Measurements from ENCODE around the gene CCDC34.

Gene CCDC34

GRCh38 chr11:27309046-27309445 is 54.0 kb downstream of the CCDC34 start:
- Histone ChIP-seq H3K27me3 (ENCODE audit: insufficient read depth, low read length, poor library complexity) (no peaks in the 10 kb centered on the region), H3K9ac (ENCODE audit: low read depth, low read length) (no peak overlapping the region), H2AFZ (ENCODE audit: low read depth, low read length) (no peak overlapping the region), H3K79me2 (ENCODE audit: insufficient read depth, low read length) (no peaks in the 10 kb centered on the region), H3K27ac (ENCODE audit: low read length) (no peak overlapping the region), H3K4me1 (ENCODE audit: insufficient read depth, low read length) (no peaks in the 10 kb centered on the region), H3K4me3 (ENCODE audit: low read depth in 1 of 2, low read length in 2 of 2) (no peak overlapping the region), H3K9me3 (ENCODE audit: insufficient read depth, low read length, severe bottlenecking) (peaks cover 11% of the 10 kb centered on the region), H3K36me3 (ENCODE audit: insufficient read depth, low read length) (no peaks in the 10 kb centered on the region), H4K20me1 (ENCODE audit: insufficient read depth, low read length) (no peaks in the 10 kb centered on the region), H3K4me2 (ENCODE audit: insufficient read depth, low read length) (no peak overlapping the region)
- ATAC-seq (ENCODE audit: insufficient read depth, low read depth) (no peak), DNase-seq (no peak)
- TF ChIP-seq EZH2 (IDR thresholded peaks at IDR 0.05; ENCODE audit: borderline replicate concordance, low read depth, low read length, severe bottlenecking) (no peak), CTCF (IDR thresholded peaks at IDR 0.05; ENCODE audit: borderline replicate concordance, extremely low read depth, low read length, poor library complexity, severe bottlenecking) (no peak)

- H2AFZ ChIP-seq (ENCODE audit: low read depth, low read length): no peak overlapping the region
- no peak overlapping the region for H3K9ac ChIP-seq (ENCODE audit: low read depth, low read length)
- peaks cover 11% of the 10 kb centered on the region for H3K9me3 ChIP-seq (ENCODE audit: insufficient read depth, low read length, severe bottlenecking)
- TF ChIP-seq CTCF (IDR thresholded peaks at IDR 0.05; ENCODE audit: borderline replicate concordance, extremely low read depth, low read length, poor library complexity, severe bottlenecking) (no peak), EZH2 (IDR thresholded peaks at IDR 0.05; ENCODE audit: borderline replicate concordance, low read depth, low read length, severe bottlenecking) (no peak)
- DNase-seq: no peak
- H3K4me3 ChIP-seq (ENCODE audit: low read depth in 1 of 2, low read length in 2 of 2): no peak overlapping the region
- no peaks in the 10 kb centered on the region for H4K20me1 ChIP-seq (ENCODE audit: insufficient read depth, low read length)
- H3K27ac ChIP-seq (ENCODE audit: low read length): no peak overlapping the region
- H3K27me3 ChIP-seq (ENCODE audit: insufficient read depth, low read length, poor library complexity): no peaks in the 10 kb centered on the region
- no peaks in the 10 kb centered on the region for H3K4me1 ChIP-seq (ENCODE audit: insufficient read depth, low read length)
- no peak for ATAC-seq (ENCODE audit: insufficient read depth, low read depth)
- no peaks in the 10 kb centered on the region for H3K36me3 ChIP-seq (ENCODE audit: insufficient read depth, low read length)
- no peak overlapping the region for H3K4me2 ChIP-seq (ENCODE audit: insufficient read depth, low read length)
- H3K79me2 ChIP-seq (ENCODE audit: insufficient read depth, low read length): no peaks in the 10 kb centered on the region
Measured at GRCh38 chr11:27307232-27307631, 55.8 kb downstream of the CCDC34 start.

- Histone ChIP-seq H3K4me3 (ENCODE audit: low read depth in 1 of 2, low read length in 2 of 2) (no peak overlapping the region), H3K9ac (ENCODE audit: low read depth, low read length) (no peak overlapping the region), H3K4me1 (ENCODE audit: insufficient read depth, low read length) (no peaks in the 10 kb centered on the region), H3K79me2 (ENCODE audit: insufficient read depth, low read length) (no peaks in the 10 kb centered on the region), H3K27ac (ENCODE audit: low read length) (no peak overlapping the region), H3K9me3 (ENCODE audit: insufficient read depth, low read length, severe bottlenecking) (peaks cover 11% of the 10 kb centered on the region), H4K20me1 (ENCODE audit: insufficient read depth, low read length) (no peaks in the 10 kb centered on the region), H2AFZ (ENCODE audit: low read depth, low read length) (no peak overlapping the region), H3K27me3 (ENCODE audit: insufficient read depth, low read length, poor library complexity) (no peaks in the 10 kb centered on the region), H3K36me3 (ENCODE audit: insufficient read depth, low read length) (no peaks in the 10 kb centered on the region), H3K4me2 (ENCODE audit: insufficient read depth, low read length) (no peak overlapping the region)
- no peak for TF ChIP-seq EZH2 (IDR thresholded peaks at IDR 0.05; ENCODE audit: borderline replicate concordance, low read depth, low read length, severe bottlenecking)
- no peak for TF ChIP-seq CTCF (IDR thresholded peaks at IDR 0.05; ENCODE audit: borderline replicate concordance, extremely low read depth, low read length, poor library complexity, severe bottlenecking)
- ATAC-seq (ENCODE audit: insufficient read depth, low read depth): no peak
- DNase-seq: no peak
Measured at GRCh38 chr11:27305751-27306150, 57.3 kb downstream of the CCDC34 start.

DNA sequence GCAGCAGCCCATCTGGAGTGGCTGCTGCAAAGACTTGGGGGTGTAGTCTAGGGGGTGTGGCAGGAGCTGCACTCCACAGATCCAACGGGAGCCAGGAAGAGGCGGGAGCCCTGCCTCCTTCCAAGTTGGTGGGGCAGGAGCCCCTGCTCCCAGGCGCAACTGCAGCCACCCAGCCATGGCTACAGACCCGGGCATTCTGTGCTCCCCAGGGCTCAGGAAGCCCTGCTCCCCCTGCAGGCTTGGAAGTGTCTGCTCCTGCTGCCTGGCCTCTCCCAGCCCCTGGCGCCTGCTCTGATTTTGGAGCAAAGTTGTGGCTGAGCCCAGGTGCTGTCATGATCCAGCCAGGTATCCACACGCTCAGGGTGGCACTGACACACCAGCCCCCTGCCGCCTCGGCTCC is 58.5 kb downstream of the CCDC34 start:
- Histone ChIP-seq H3K36me3 (ENCODE audit: insufficient read depth, low read length) (no peaks in the 10 kb centered on the region), H3K4me3 (ENCODE audit: low read depth in 1 of 2, low read length in 2 of 2) (no peak overlapping the region), H3K9ac (ENCODE audit: low read depth, low read length) (no peak overlapping the region), H2AFZ (ENCODE audit: low read depth, low read length) (no peak overlapping the region), H3K4me1 (ENCODE audit: insufficient read depth, low read length) (no peaks in the 10 kb centered on the region), H3K27me3 (ENCODE audit: insufficient read depth, low read length, poor library complexity) (no peaks in the 10 kb centered on the region), H3K4me2 (ENCODE audit: insufficient read depth, low read length) (no peak overlapping the region), H3K79me2 (ENCODE audit: insufficient read depth, low read length) (no peaks in the 10 kb centered on the region), H3K27ac (ENCODE audit: low read length) (no peak overlapping the region), H3K9me3 (ENCODE audit: insufficient read depth, low read length, severe bottlenecking) (peaks cover 11% of the 10 kb centered on the region), H4K20me1 (ENCODE audit: insufficient read depth, low read length) (no peaks in the 10 kb centered on the region)
- no peak for DNase-seq
- no peak for TF ChIP-seq EZH2 (IDR thresholded peaks at IDR 0.05; ENCODE audit: borderline replicate concordance, low read depth, low read length, severe bottlenecking)
- no peak for TF ChIP-seq CTCF (IDR thresholded peaks at IDR 0.05; ENCODE audit: borderline replicate concordance, extremely low read depth, low read length, poor library complexity, severe bottlenecking)
- ATAC-seq (ENCODE audit: insufficient read depth, low read depth): no peak

Data from DND-41 (cell line).